Endometrium (tissue), 2 donors: ENCODE measurements around the gene FGF22.
A peak's percentile ranks its signal among the peaks of the same experiment; 100 is the strongest.
"Not testable (repeated sequence)": the region's sequence is repeated elsewhere in the genome, so short reads cannot be mapped to it uniquely, and the experiment has no call there.

Experiments
- FAIRE-seq: peaks from 2 replicates; lab custom pipeline; 2012; peaks lifted over from hg19 to GRCh38; lab: Jason Lieb, UNC
- donor health status: control.
- donor health status: control.

Gene FGF22

GRCh38 chr19:622666-623065 lies 17.0 kb upstream of the FGF22 start:
- FAIRE-seq: no peak

DNA sequence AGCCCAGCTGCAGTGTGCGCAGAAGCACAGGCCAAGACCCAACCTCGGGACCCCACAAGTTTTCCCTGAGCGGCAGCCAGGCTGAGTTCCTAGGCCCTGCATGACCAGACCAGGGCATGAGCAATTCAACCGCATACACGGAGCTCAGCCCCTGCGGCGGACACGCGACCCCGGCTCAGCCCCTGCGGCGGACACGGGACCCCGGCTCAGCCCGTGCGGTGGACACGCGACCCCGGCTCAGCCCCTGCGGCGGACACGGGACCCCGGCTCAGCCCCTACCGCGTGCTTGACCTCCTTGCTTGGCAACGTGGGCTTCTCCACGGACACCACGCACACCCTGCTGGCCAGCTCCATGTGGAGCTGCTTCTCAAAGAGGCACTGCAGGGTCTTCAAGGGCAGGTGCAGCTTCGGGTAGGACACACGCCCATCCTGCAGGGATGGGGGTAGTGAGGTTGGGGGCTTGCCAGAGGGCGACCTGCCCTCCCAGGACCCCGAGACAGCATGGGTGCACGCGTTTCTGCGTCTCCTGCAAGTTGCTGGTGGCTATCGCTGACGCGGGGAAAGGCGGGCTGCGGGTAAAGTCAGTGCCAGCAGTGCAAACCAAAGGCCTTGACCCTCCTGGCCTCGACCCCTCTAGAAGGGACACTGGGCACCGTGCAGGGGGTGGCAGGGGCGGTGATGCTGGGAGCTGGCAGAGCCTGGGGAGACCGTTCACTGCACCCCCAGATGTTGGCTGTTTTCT lies 16.3 kb upstream of the FGF22 start:
- FAIRE-seq: no peak

DNA sequence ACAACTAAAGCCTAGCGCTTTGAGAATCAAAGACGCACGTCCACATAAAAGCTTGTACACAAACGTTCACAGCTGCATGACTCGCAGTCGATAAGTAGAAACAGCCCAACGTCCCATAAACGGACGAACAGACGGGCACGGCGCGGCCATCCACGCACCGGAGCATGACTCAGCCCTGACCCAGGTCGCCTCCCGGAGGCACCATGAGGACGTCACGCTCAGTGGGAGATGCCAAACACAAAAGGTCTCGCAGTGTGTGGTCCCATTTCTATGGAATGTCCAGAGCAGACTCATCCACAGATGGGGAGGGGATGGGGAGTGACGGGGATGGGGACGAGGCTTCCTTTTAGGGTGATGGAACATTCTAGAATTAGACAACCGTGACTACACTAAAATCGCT lies 15.7 kb upstream of the FGF22 start:
- FAIRE-seq: peak; percentile 33

DNA sequence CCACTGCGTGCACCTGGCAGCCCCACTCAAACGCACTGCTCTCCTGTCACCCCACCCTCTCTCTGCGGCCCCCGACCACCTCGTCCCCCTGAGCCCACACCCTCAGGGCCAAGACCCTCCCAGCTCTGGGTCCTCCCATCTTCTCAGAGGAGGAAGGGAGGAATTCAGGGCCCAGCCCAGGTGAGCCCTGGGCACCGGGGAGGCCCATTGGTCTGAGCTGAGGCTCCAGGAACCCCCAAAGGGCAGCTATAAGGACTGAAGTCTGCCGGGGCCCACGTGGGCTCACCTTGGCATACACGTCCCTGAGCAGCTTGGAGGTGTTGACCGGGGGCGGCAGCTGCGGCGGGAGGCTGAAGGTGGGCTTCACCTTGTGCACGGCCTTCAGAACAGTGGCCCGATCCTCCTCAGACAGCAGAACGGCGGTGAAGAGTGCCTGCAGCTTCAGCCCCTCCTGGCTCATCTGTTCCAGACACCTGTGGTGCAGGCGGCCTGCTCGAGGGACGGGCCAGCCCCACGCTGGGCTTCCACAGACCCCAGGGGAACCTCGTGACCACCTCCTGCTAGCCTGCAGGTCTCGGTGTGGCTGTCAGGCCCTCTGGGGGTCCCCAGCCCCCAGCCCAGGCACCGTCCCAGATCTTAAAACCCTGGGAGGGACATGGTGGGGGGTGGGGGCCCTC lies 15.1 kb upstream of the FGF22 start:
- FAIRE-seq: no peak

GRCh38 chr19:625257-625656 lies 14.4 kb upstream of the FGF22 start:
- no peak for FAIRE-seq

DNA sequence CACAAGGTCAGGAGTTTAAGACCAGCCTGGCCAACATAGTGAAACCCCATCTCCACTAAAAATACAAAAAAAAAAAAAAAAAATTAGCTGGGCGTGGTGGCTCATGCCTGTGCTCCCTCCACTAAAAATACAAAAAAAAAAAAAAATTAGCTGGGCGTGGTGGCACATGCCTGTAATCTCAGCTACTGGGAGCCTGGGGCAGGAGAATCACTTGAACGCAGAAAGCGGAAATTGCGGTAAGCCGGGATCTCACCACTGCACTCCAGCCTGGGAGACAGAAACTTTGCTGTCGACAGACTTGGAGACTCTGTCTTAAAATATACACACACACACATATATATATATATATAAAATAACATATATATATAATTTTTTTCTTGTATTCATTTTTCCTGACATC lies 13.1 kb upstream of the FGF22 start:
- FAIRE-seq: not testable (repeated sequence)

GRCh38 chr19:628168-628567 lies 11.5 kb upstream of the FGF22 start:
- no peak for FAIRE-seq

GRCh38 chr19:629515-629914 lies 10.2 kb upstream of the FGF22 start:
- FAIRE-seq: not testable (repeated sequence)

GRCh38 chr19:629961-630714 lies 9.5 kb upstream of the FGF22 start:
- no peak for FAIRE-seq

DNA sequence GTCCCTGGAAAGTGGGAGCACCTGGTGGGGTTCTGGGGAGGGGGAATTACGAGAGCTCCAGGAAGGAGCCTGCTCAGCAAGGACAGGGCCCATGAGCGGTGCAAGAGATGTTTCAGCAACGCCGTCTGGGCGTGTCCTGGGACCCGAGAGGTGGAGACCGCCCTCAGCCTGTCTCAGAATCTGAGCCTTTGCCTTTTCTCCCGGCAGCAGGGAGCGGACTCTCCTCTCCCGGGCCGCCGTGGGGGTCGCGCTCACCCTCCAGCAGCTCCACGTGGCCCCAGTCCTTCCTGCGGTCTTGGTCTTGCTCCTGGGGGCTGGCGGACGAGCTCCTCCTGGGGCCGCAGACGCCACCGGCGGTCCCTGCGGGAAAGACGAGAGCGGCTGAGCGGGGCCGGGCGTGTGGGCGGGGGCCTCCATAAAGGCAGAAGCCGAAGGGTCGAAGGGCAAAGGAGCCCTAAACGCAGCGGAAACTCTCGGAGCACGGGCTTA lies 7.1 kb upstream of the FGF22 start:
- FAIRE-seq: no peak

- FAIRE-seq: peak; percentile 86
Measured at GRCh38 chr19:633068-633785, 6.5 kb upstream of the FGF22 start, which contains the start of gene POLRMT. POLRMT (minus strand) TSS chr19:633537; CDS start chr19:633512, 25 bp downstream.

DNA sequence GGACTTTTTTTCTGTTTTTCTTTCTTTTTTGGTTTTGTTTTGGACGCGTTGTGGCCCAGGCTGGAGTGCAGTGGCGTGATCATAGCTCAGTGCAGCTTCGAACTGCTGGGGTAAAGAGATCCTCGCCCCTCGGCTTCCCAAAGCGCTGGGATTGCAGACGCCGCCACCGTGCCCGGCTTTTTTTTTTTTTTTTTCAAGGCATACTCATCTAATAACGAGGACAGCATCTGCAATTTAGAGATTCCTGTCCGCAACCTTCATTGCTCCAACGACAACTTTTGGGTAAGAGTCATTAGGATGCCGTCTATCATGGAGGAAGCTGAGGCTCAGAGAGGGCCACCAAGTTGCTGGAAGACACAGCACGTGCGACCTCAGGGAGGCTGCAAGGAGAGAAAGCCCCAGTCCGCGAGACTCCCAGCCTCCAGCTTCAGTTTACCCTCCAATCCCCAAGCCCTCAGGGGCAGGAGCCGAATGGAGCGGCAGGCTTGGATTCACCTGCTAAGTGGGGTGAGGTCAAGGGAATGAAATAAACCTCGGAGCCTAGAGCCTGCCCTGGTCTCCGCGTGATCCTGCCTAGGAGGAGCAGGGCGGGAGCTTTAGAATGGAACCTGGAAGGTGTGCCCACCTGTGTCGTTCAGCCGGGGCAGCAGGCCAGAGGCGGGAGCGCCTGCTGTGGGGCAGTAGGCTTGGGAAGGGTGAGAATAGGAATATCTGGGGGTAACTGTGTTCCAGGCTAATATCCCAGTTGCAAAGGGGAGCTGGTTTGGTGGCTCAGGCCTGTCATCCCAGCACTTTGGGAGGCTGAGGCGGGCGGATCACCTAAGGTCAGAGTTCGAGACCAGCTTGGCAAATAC lies 5.7 kb upstream of the FGF22 start:
- no peak for FAIRE-seq

DNA sequence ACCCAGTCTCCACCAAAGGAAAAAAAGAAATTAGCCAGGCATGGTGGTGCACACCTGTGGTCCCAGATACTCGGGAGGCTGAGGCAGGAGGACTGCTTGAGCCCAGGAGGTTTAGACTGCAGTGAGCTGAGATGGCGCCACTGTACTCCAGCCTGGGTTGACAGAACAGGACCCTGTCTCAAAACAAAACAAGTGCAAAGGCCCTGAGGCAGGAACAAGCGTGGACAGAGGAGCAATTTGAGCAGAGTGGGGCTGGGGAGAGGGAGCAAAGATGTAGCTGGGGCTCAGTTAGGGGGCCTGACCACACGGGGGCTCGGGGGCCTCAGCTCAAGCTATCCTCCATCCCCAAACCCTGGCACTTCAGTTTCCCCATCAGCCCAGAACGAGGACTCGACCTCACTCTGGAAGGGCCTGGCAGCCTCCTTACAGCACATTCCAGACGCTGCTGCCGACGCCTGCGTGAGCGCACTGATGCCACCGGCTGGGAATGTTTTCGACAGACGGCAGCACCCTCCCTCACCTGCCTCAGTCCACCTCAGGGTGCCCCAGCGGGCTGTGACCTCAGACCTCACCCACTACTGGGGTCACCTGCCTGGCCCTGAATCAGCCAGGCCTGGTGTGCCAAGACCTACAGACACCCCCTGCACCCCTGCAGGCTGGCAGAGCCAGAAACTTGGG lies 4.6 kb upstream of the FGF22 start:
- no peak for FAIRE-seq

DNA sequence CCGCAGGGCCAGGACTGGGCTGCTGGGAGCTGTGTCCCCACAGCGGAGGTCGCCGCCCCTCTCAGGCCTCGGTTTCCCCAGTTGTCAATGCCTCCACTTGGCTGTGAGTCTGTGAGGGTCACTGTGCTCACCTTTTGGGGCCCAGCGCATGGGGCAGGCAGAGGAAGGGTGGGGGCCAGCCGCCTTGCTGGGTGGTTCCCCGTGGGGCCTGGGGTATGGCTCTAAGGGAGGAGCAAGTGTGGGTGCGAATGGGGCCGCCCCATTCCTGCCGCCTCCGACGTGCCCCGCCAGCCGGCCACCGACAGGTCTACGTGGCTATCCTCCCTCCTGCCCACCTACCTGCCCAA lies 800 bp upstream of the FGF22 start:
- FAIRE-seq: no peak

- no peak for FAIRE-seq
Measured at GRCh38 chr19:640161-640558, 481 bp downstream of the FGF22 start.

GRCh38 chr19:640606-641189 lies 1.0 kb downstream of the FGF22 start:
- FAIRE-seq: no peak

DNA sequence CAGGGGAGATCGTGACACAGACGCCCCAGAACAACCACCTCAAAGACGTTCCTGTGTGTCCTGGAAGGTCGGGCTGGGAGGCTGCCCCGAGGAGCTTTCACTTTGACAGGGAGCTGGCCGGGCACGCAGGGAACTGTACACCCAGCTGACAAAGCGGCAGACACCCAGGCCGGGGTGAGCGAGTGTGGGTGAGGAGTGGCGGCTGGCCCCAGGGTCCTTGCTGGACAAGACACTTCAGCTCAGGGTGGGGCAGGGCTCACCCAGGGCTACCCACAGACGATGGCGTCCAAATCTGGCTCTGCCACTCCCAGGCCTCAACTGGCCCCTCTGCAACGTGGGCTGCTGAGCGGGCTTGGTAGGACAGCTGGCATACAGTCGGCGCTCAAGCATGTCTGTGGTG lies 2.0 kb downstream of the FGF22 start:
- FAIRE-seq: no peak

DNA sequence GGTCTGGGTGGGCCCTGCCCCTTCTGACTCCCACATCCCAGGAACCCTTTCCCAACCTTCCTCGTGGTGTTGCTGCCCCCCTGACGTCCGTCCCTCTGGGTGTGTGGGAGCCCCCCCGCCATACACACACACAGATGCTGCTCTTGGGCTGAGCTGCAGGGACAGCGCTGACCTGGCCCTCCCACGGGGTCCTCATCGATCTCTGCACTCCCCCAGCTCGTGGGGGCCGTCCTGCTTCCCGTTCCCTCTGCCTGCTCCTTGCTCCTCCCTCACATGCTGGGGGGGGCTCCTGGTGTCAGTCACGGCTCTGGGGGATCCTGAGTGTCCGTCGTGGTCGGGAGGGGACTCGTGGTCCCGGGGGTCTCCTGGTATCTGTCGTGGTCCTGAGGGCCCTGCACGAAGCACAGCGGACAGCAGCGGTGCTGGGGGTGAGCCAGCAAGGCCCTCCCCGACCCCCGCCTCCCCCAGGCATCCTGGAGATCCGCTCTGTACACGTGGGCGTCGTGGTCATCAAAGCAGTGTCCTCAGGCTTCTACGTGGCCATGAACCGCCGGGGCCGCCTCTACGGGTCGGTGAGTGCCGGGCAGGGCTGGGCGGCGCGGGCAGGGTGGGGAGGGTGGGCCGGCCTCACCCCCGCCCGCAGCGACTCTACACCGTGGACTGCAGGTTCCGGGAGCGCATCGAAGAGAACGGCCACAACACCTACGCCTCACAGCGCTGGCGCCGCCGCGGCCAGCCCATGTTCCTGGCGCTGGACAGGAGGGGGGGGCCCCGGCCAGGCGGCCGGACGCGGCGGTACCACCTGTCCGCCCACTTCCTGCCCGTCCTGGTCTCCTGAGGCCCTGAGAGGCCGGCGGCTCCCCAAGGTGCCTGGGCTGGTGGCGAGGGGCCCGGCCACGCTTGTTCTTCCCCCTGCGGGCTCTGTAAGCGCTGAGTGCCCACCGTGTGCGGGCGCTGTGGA lies 3.4 kb downstream of the FGF22 start:
- FAIRE-seq: no peak

GRCh38 chr19:643736-644135 lies 4.1 kb downstream of the FGF22 start:
- FAIRE-seq: no peak
